Tibial nerve (tissue), 3 donors: Measurements from ENCODE around the gene ZNF135.
A peak's percentile ranks its signal among the peaks of the same experiment; 100 is the strongest.

ENCODE experiments used
- POLR2A ChIP-seq, 2 donors: fragments of 450-650 bp; IDR thresholded peaks; one replicate each; pipeline ENCODE4 v1.6.1; 2017; ENCODE audit warnings: antibody characterized with exemption in 2 of 2, mild to moderate bottlenecking in 2 of 2, moderate library complexity in 2 of 2
- TF ChIP-seq, protein P1 (sequence below), 5 experiments: fragments of 200-600 bp in 3 of 5; fragments of 450-650 bp in 2 of 5; sonication (generic) in 3 of 5; IDR thresholded peaks; one replicate each; pipeline ENCODE4 v1.5.1; 2016 to 2019; ENCODE audit warnings: antibody characterized with exemption in 5 of 5, mild to moderate bottlenecking in 3 of 5, moderate library complexity in 2 of 5

DNA sequence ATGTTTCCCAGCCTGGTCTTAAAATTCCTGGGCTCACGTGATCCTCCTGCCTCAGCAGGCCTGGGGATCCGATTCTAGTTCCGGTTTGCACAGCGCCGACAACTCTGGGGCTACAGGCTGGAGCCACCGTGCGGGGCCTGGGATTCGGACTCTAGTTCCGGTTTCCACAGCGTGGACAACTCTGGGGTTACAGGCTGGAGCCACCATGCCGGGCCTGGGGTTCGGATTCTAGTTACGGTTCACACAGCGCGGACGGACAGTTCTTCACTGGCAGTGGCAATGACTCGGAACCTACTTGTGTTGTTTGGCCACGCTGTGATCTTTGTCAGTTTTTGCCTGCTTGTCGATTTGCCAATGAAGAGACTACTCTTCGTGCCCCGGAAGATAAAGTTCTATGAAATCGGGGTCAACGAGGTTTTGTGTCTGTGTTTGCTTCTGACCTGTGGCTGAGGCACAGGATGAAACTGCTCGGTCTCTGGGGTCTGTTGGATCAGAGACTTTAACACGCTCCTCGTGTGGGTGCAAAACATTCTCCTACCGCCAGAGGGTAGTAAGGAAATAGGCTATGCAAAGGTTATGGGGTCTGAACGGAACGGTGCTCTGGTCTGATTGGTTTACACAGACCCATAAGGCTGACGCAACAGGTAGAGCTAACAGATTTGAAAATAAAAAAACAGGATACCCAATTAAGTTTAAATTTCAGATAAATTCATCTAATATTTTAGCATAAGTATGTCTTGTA, 37.4 kb upstream of the ZNF135 start:
- TF ChIP-seq, protein P1, sequence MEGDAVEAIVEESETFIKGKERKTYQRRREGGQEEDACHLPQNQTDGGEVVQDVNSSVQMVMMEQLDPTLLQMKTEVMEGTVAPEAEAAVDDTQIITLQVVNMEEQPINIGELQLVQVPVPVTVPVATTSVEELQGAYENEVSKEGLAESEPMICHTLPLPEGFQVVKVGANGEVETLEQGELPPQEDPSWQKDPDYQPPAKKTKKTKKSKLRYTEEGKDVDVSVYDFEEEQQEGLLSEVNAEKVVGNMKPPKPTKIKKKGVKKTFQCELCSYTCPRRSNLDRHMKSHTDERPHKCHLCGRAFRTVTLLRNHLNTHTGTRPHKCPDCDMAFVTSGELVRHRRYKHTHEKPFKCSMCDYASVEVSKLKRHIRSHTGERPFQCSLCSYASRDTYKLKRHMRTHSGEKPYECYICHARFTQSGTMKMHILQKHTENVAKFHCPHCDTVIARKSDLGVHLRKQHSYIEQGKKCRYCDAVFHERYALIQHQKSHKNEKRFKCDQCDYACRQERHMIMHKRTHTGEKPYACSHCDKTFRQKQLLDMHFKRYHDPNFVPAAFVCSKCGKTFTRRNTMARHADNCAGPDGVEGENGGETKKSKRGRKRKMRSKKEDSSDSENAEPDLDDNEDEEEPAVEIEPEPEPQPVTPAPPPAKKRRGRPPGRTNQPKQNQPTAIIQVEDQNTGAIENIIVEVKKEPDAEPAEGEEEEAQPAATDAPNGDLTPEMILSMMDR (IDR thresholded peaks at IDR 0.05): peak; percentile 20 to 52 (median 30)
- no peak for TF ChIP-seq POLR2A (IDR thresholded peaks at IDR 0.05)
